ENCODE data around the gene SNX10. TPM values are rescaled to one million over a fixed set of nuclear protein-coding genes. Genes with fewer than 3 reads are reported as not detected.

SNX10 gene
- total RNA-seq, 4 donors from 2014 or later: 1.5 to 5.9 (median 3.1) TPM; not detected in 1

DNA sequence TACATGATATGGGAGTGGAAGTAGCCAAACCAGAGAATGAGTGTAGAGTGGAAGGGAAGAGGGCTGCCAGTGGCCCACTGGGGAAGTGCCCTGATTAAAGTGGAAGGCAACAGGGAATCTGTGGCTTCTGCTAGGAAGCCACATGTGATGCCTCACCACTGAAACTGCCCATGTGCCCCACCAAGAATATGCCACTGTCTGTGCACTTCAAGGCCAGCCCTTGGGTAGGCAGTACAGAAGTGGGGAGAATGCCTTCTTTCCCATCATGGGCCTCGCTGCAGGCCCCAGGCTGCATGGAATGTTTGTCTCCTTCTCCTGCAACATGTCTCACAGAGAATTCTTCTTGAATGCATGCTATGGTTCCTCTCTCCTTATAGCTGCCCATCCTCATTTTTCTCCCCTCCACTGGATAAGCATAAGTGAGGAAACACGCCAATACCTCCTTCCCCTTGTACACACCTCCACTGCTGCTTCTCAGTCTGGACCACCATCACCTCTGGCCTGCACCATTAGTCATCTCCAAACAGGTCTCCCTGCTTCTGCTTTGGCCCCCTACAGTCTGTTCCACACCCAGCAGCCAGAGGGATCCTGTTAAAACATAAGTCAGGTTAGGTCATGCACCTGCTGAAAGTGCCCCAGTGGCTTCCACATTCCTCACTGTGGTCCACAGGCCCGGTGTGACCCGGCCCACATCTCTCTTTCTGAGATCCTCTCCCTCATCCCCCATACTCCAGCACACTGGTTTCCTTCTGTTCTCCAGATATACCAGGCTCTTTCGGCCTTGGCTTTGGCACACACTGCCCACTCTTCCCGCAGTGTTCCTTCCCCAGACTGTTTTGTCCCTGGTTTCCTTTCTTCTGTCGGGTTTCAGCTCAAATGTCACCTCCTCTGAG is 37.1 kb downstream of the SNX10 start:
- in situ Hi-C loops (cut with MboI; ENCODE audit: low pct_ligation_motif_present in 1 of 4, low pct_unique_long_range_greater_than_20kb in 1 of 4, low sequenced_read_pairs in 3 of 4): no loop called here
- Histone ChIP-seq H3K4me1 (no peaks in the 10 kb centered on the region), H3K9me3 (no peaks in the 10 kb centered on the region), H3K4me3 (no peak overlapping the region), H3K27me3 (no peaks in the 10 kb centered on the region), H3K36me3 (no peaks in the 10 kb centered on the region), H3K27ac (no peak overlapping the region)
- intact Hi-C loops (cut with DNase I; ENCODE audit: low total_unique reads): no loop called here
- no peak for TF ChIP-seq POLR2AphosphoS5 (IDR thresholded peaks at IDR 0.05)
- no peak for DNase-seq
- 92 to 96% methylated on average over 5 to 7 of the region's 7 CpGs for WGBS, 2 donors (ENCODE audit: low coverage in 1 of 2)

DNA sequence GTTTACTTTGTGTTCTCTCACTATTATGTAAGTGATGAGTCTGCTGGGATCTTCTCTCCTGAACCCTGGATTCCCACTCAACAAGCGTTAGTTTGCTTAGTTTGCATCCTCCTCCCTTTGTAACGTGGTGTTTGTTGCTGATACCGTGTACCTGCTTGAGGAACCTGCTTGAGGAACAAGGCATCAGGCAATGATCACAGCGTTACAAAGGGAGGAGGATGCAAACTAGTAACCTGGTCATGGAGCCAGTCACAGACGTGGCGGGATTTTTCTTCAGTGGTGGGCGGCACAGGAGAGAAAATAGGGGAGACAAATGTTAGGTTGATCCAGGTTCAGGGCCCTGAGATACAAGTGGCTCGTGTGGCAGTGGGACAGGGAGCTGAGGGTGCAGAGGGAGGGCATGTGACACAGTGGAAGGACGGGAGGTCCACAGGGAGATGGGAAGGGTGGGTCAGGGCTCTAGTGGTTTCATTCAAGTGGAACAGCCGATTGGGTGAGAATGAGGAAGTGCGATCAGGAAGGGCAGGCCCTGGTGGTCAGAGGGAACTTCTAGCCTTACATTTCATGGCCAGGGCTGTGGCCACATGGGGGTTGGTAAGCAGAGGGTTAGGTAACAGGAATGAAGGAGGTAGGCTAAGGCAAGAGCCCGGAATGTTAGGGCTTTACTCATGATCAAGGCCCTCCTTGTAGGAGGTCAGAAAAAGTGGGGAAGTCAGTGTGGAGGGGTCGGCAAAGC is 38.0 kb downstream of the SNX10 start:
- Histone ChIP-seq H3K9me3 (no peaks in the 10 kb centered on the region), H3K4me3 (no peak overlapping the region), H3K27me3 (no peaks in the 10 kb centered on the region), H3K4me1 (no peaks in the 10 kb centered on the region), H3K27ac (no peak overlapping the region), H3K36me3 (no peaks in the 10 kb centered on the region)
- 72 to 75% methylated on average over 9 to 13 of the region's 13 CpGs for WGBS, 2 donors (ENCODE audit: low coverage in 1 of 2)
- intact Hi-C loops (cut with DNase I; ENCODE audit: low total_unique reads) (no loop called here), in situ Hi-C loops (cut with MboI; ENCODE audit: low pct_ligation_motif_present in 1 of 4, low pct_unique_long_range_greater_than_20kb in 1 of 4, low sequenced_read_pairs in 3 of 4) (no loop called here)
- DNase-seq: peak; percentile 33
- TF ChIP-seq, protein P1, sequence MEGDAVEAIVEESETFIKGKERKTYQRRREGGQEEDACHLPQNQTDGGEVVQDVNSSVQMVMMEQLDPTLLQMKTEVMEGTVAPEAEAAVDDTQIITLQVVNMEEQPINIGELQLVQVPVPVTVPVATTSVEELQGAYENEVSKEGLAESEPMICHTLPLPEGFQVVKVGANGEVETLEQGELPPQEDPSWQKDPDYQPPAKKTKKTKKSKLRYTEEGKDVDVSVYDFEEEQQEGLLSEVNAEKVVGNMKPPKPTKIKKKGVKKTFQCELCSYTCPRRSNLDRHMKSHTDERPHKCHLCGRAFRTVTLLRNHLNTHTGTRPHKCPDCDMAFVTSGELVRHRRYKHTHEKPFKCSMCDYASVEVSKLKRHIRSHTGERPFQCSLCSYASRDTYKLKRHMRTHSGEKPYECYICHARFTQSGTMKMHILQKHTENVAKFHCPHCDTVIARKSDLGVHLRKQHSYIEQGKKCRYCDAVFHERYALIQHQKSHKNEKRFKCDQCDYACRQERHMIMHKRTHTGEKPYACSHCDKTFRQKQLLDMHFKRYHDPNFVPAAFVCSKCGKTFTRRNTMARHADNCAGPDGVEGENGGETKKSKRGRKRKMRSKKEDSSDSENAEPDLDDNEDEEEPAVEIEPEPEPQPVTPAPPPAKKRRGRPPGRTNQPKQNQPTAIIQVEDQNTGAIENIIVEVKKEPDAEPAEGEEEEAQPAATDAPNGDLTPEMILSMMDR (IDR thresholded peaks at IDR 0.05): no peak
- TF ChIP-seq POLR2A (IDR thresholded peaks at IDR 0.05): no peak
- TF ChIP-seq POLR2AphosphoS5 (IDR thresholded peaks at IDR 0.05): no peak
- no peak for TF ChIP-seq EP300 (IDR thresholded peaks at IDR 0.05; ENCODE audit: low read depth)

DNA sequence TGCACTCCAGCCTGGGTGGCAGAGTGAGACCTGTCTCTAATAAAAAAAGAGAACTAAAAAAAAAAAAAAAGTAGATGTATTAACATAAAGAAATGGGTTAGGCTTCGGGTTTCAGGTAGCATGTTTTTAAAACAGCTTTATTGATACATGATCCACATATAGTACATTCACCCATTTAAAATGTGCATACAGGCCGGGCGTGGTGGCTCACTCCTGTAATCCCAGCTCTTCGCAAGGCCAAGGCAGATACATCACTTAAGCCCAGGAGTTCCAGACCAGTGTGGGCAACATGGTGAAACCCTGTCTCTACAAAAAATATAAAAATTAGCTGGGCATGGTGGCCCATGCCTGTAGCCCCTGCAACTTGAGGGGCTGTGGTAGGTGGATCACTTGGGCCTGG is 39.5 kb downstream of the SNX10 start:
- no peaks in the 10 kb centered on the region for H3K36me3 ChIP-seq
- in situ Hi-C loops (cut with MboI; ENCODE audit: low pct_ligation_motif_present in 1 of 4, low pct_unique_long_range_greater_than_20kb in 1 of 4, low sequenced_read_pairs in 3 of 4): no loop called here
- TF ChIP-seq POLR2A (IDR thresholded peaks at IDR 0.05) (no peak), EP300 (IDR thresholded peaks at IDR 0.05; ENCODE audit: low read depth) (no peak), POLR2AphosphoS5 (IDR thresholded peaks at IDR 0.05) (no peak)
- TF ChIP-seq, protein P1 (IDR thresholded peaks at IDR 0.05): no peak
- DNase-seq: no peak
- intact Hi-C loops (cut with DNase I; ENCODE audit: low total_unique reads): no loop called here
- no peaks in the 10 kb centered on the region for H3K9me3 ChIP-seq
- H3K27ac ChIP-seq: no peak overlapping the region
- H3K4me1 ChIP-seq: no peaks in the 10 kb centered on the region
- no peaks in the 10 kb centered on the region for H3K27me3 ChIP-seq
- no peak overlapping the region for H3K4me3 ChIP-seq
- 90% methylated on average over 4 of the region's 4 CpGs; no CpG with 5 or more reads in 1 of the 2 donors for WGBS, 2 donors (ENCODE audit: low coverage in 1 of 2)

DNA sequence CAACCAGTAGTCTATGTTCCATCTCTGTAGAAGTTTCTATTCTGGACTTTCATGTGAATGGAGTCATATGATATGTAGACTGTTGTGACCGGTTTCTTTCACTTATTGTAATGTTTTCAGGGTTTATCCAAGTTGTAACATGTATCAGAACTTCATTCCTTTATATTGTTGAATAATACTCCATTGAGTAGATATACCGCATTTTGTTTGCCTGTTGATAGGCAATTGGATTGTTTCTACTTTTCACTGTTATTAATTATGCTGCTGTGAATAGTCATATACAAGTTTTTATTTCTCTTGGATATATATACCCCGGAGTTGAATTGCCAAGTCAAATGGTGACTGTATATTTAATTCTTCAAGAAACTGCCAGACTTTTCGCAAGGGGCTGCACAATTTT is 40.1 kb downstream of the SNX10 start:
- DNase-seq: no peak

More for the DNA sequence above, 40.1 kb downstream of the SNX10 start:
- no peaks in the 10 kb centered on the region for H3K36me3 ChIP-seq
- intact Hi-C loops (cut with DNase I; ENCODE audit: low total_unique reads) (no loop called here), in situ Hi-C loops (cut with MboI; ENCODE audit: low pct_ligation_motif_present in 1 of 4, low pct_unique_long_range_greater_than_20kb in 1 of 4, low sequenced_read_pairs in 3 of 4) (no loop called here)
- H3K27me3 ChIP-seq: no peaks in the 10 kb centered on the region
- TF ChIP-seq EP300 (IDR thresholded peaks at IDR 0.05; ENCODE audit: low read depth) (no peak), POLR2A (IDR thresholded peaks at IDR 0.05) (no peak), POLR2AphosphoS5 (IDR thresholded peaks at IDR 0.05) (no peak)
- TF ChIP-seq, protein P1 (IDR thresholded peaks at IDR 0.05): no peak
- H3K4me3 ChIP-seq: no peak overlapping the region
- 86% methylated on average over 4 of the region's 4 CpGs for WGBS, 2 donors (ENCODE audit: low coverage in 1 of 2)
- H3K9me3 ChIP-seq: no peaks in the 10 kb centered on the region
- no peak overlapping the region for H3K27ac ChIP-seq
- H3K4me1 ChIP-seq: no peaks in the 10 kb centered on the region
